NCI-H128 (cell line): Measurements from ENCODE around the gene KRT14.
"Not testable (repeated sequence)": the region's sequence is repeated elsewhere in the genome, so short reads cannot be mapped to it uniquely, and the experiment has no call there.

Experiments
- DNase-seq: peaks from one replicate; lab custom pipeline; 2025; ENCODE audit not compliant: unreplicated experiment; lab: John Stamatoyannopoulos, UW

KRT14 gene

DNA sequence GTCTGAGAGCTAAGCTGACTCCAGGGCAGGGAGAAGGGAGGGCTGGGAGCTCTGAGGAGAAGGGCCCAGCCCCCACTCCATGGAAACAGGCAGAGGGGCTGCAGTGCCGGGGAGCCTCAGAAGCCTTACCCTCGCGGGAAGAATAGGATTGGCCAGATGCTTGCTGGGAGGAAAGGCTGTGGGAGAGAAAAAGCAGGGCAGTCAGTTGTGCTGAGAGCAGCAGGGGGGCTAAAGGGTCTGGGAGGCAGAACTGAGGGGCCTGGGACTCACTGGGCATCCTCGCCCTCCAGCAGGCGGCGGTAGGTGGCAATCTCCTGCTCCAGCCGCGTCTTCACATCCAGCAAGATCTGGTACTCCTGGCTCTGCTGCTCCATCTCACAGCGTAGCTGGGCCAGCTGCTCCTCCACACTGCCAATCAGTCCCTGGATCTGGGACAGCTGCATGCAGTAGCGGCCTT, 23.4 kb upstream of the KRT14 start:
- DNase-seq = not testable (repeated sequence)

DNA sequence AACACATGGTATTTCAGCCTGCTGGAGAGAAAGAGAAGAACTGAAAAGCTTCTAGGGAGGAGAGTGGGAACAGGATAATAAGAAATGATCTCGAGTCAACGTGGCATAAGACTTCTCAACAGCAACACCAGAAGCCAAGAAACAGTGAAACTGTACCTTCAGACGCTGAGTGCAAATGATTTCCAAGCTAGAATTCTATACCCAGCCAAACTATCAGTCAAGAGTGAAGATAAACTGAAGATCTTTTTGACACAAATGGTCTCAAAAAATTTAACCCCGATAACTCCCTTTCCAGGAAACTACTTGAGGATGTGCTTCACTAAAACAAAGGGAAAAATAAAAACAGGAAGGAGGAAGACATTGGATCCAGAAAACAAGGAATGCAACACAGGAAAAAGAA, 20.2 kb upstream of the KRT14 start:
- not testable (repeated sequence) for DNase-seq

DNA sequence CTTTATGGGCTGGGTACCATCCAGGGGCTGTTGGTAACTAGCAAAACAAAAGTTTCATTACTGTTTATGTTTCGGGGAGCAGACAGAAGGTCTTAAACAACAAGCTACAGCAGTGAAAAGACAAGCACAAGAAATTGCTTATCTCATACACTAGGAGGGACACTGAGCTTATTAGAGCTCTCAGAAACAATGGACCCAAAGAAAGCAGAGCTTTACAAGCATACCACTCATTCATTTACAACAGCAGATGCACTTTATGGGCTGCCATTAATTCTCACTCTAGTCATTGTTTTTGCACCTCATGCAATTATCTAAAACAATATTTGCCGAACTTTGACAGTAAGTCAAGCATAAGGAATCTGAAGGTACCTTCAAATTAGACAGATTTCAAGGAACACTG, 15.8 kb upstream of the KRT14 start:
- no peak for DNase-seq

- no peak for DNase-seq
Observed at GRCh38 chr17:41600318-41600717, 13.6 kb upstream of the KRT14 start.

DNA sequence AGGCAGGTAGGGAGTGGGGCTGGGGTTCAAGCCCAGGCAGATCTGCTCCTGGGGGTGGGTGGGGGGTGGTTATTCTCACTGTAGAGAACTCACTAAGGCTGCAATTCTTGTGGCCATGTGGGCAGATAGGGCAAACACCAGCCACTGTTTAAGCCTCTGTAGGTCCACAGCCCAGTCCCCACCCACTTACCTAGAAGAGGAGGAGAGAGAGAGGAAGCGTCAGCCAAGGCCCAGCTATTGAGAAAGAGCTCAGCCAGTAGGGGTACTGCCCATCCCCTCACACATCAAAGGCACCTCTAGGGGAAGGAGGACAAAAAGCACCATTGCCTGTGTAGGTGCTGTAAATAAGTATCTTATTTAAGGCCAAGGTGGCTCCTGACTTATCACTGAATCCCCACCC, 13.0 kb upstream of the KRT14 start:
- DNase-seq = no peak

- no peak for DNase-seq
Observed at GRCh38 chr17:41595585-41595984, 8.9 kb upstream of the KRT14 start.

DNA sequence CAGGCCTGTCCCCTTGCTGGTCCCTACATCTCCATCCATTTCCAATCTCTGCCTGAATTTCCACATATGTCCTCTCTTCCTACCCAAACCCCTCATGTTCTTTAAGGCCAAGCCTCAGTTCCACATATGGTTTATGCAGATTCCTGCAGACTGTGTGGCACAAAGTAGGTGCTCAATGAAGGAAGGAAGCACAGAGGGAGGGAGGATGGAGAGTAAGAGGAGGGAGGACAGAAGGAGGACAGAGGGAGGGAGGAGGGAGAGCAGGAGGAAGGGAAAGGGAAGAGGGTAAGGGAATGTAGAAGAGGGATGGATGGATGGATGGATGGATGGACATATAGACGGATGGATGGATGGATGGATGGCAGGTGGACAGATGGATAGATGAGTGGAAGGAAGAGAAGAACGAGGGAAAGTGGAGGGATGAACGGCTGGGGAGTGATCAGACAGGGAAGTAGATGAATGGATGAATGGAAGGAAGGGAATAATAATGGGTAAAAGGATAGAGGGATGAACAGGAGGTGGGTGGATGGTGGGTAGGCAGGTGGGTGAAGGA, 7.7 kb upstream of the KRT14 start:
- no peak for DNase-seq

GRCh38 chr17:41593306-41593981, 6.7 kb upstream of the KRT14 start:
- no peak for DNase-seq

DNA sequence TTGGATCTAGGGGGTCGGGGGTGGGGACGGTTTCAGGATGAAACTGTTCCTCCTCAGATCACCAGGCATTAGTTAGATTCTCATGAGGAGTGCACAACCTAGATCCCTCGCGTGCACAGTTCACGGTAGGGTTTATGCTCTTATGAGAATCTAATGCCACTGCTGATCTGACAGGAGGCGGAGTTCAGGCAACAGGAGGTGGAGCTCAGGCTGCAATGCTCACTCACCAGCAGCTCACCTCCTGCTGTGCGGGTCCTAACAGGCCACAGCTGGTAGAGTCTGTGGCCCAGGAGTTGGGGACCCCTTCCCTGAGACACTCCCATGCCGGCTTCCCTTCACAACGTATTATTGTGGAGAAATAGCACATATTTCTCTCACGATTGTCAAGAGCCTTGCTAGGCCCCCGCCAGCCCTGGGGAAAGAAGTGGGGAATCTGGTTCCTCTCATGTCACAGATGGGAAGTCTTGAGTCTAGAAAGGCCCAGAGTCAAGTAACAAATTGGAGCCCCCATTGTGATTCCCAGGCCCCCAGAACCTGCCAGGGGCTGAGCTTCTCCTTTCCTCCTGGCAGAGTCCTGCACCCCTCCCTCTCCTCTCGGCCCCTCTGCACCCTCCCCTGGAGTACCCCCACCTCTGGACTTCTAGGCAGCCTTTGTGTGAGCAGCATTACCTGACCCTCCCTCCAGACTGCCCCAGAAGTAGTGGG, 6.1 kb upstream of the KRT14 start:
- DNase-seq = no peak

GRCh38 chr17:41589301-41589700, 2.6 kb upstream of the KRT14 start:
- DNase-seq = no peak

- no peak for DNase-seq
Observed at GRCh38 chr17:41588126-41588810, 1.6 kb upstream of the KRT14 start.

DNA sequence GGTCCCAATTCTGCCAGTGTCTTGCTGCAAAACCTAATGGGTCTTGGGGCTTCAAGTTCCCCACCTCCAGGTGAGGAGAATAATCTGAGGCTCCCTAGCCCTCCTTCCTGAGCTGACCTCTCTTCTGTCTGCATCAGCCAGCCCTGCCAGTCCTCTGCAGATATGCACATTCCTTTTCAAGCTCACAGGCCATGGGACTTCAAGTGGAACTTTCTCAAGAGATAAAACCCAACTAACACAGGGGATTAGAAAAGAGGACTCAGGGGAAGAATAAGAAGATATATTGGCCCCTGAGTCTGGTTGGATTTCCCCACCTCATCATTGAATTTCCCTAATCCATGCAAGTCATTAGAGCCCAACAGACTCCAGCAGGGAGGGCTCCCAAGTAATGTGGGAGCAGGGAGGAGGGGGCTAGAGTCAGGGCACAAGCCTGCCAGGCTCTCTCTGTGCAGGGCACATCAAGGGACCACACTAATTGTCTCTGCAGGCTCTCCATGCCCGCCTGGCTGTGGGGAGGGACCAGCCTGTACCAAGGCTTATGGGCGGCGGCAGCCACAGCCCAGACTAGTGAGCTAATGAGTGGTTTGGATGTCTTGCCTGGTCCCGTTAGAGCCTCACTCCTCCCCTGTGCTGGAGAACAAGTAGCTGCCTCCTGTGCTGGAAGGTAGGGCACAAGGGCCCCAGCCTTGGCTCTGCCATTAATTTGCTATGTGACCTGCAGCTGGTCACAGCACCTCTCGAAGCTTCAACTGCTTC, 1.2 kb downstream of the KRT14 start:
- DNase-seq = no peak

GRCh38 chr17:41584331-41584927, 2.3 kb downstream of the KRT14 start:
- not testable (repeated sequence) for DNase-seq

- no peak for DNase-seq
Observed at GRCh38 chr17:41583137-41584127, 3.3 kb downstream of the KRT14 start.

GRCh38 chr17:41582061-41582968, 4.4 kb downstream of the KRT14 start:
- DNase-seq = not testable (repeated sequence)

DNA sequence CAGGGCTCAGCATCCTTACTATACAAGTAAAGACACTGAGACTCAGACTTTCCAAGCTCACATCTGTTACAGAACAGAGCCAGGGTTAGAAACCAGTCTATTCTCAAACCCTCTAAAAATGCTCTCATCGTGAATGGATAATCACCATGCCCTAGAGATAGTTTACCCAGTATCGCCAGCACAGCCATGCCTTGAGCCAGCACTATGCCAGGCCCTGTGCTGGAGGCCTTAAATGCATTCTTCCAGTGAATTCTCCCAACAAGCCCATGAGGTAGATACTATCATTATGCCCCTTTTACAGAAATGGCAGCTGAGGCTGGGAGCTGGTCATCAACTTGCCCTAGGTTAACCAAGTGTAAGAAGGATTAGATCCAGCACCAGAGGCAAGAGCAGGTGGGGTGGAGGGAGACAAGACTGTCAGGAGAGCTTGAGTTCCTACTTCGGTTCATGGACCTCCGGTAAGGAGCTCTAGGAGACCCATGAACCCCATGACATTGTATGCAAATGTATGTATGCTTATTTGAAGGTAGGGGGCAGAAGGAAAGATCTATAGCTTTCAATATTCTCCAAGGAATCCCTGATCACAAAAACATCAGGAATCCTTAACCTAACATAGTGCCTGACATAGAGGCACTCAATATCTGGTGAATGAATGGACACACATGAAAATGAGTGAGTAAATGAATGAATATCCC, 5.2 kb downstream of the KRT14 start:
- DNase-seq = no peak

DNA sequence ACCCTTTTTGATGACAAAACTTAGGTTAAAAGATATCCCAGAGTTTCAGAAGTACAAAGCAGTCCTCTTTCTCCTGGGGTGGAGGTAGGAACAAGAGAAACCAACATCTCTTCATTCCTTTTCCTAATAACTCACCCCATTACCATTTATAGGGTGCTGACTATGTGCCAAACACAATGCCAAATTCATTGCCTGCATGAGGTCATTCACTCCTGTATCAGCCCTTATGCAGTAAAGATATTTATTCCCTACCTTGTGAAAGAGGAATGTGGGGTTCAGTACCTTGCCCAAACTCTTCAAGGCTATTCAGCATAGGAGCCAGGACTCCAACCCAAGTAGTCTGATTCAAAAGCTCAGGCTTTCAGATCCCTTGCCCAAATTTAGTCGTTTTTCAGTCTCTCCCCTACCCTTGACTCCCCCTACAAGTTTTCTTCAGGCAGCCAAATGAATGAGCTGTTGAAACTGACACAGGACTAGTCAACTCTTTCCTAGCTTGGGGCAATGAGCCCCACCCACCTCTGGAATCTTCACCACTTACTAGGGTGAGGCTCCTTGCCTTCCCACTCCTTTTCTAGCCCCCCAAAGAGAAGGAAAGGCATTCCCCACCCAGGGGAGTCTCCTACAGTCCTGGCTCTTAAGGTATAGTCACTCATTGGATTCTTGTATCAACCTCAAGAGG, 5.9 kb downstream of the KRT14 start:
- no peak for DNase-seq
